Common myeloid progenitor, CD34-positive (primary cell): ENCODE data around the gene SPRED3.
"Not testable (repeated sequence)": the region's sequence is repeated elsewhere in the genome, so short reads cannot be mapped to it uniquely, and the experiment has no call there.

Experiments used
- CTCF ChIA-PET: fragments of 350-600 bp; sonication (Branson Sonifier 250); formaldehyde crosslinking; loops from one replicate; lab custom pipeline; 2021; ENCODE audit warnings: antibody characterized with exemption; lab: Charles Lee
- POLR2A ChIA-PET: fragments of 350-600 bp; sonication (Branson Sonifier 250); formaldehyde crosslinking; loops from one replicate; lab custom pipeline; 2021; ENCODE audit warnings: antibody characterized with exemption; lab: Charles Lee
- DNase-seq, 3 donors: peaks; one replicate each; pipeline versions ENCODE4 v3.0.0 to v3.0.0-alpha.2; 2013
- H3K27ac ChIP-seq, 2 experiments: 1 replicate in 1 of 2; 2 replicates in 1 of 2; pipeline ENCODE4 v1.7.0; 2013; ENCODE audit warnings: inconsistent platforms in 2 of 2, low read length in 2 of 2, mild to moderate bottlenecking in 2 of 2, low read depth in 1 of 2, moderate library complexity in 1 of 2; ENCODE audit not compliant: severe bottlenecking in 2 of 2, insufficient read depth in 1 of 2, poor library complexity in 1 of 2
- H3K27me3 ChIP-seq, 5 experiments: replicated peaks in 2 of 5; 1 replicate in 3 of 5; 2 replicates in 2 of 5; pipeline versions ENCODE4 v1.6.1 to v1.7.0; 2013; ENCODE audit warnings: low read length in 4 of 5, mild to moderate bottlenecking in 2 of 5, moderate library complexity in 2 of 5, inconsistent platforms in 1 of 5; ENCODE audit not compliant: insufficient read depth in 5 of 5, control insufficient read depth in 4 of 5
- H3K36me3 ChIP-seq, 4 experiments: 1 replicate in 2 of 4; 2 replicates in 2 of 4; pipeline versions ENCODE4 v1.6.1 to v1.7.0; 2013; ENCODE audit warnings: low read length in 3 of 4, control low read depth in 1 of 4, mild to moderate bottlenecking in 1 of 4; ENCODE audit not compliant: control insufficient read depth in 4 of 4, insufficient read depth in 4 of 4
- H3K4me1 ChIP-seq, 4 experiments: 1 replicate in 3 of 4; 2 replicates in 1 of 4; pipeline versions ENCODE4 v1.6.1 to v1.7.1; 2013; ENCODE audit warnings: low read length in 3 of 4, mild to moderate bottlenecking in 3 of 4, control low read depth in 1 of 4, inconsistent platforms in 1 of 4, moderate library complexity in 1 of 4; ENCODE audit not compliant: control insufficient read depth in 4 of 4, insufficient read depth in 4 of 4; ENCODE audit errors: control extremely low read depth in 1 of 4
- H3K4me3 ChIP-seq, 7 experiments: 1 replicate in 4 of 7; 2 replicates in 3 of 7; pipeline versions ENCODE4 v1.5.1 to v1.7.0; 2013; ENCODE audit warnings: mild to moderate bottlenecking in 7 of 7, low read length in 6 of 7, moderate library complexity in 6 of 7, inconsistent platforms in 2 of 7, low read depth in 2 of 7, control low read depth in 1 of 7; ENCODE audit not compliant: insufficient read depth in 4 of 7, control insufficient read depth in 1 of 7; ENCODE audit errors: extremely low read depth in 1 of 7
- H3K9me3 ChIP-seq, 5 experiments: 1 replicate in 4 of 5; 2 replicates in 1 of 5; pipeline versions ENCODE4 v1.6.1 to v1.7.1; 2013; ENCODE audit warnings: low read length in 4 of 5, mild to moderate bottlenecking in 2 of 5, inconsistent platforms in 1 of 5, low read depth in 1 of 5, moderate library complexity in 1 of 5; ENCODE audit not compliant: control insufficient read depth in 4 of 5, insufficient read depth in 2 of 5; ENCODE audit errors: control extremely low read depth in 1 of 5
- whole genome bisulfite sequencing: methylation state at CpG from one replicate; pipeline ENCODE4 v1.1.5; 2013; ENCODE audit not compliant: insufficient coverage; 5-methylcytosine and 5-hydroxymethylcytosine counted together

SPRED3 gene

DNA sequence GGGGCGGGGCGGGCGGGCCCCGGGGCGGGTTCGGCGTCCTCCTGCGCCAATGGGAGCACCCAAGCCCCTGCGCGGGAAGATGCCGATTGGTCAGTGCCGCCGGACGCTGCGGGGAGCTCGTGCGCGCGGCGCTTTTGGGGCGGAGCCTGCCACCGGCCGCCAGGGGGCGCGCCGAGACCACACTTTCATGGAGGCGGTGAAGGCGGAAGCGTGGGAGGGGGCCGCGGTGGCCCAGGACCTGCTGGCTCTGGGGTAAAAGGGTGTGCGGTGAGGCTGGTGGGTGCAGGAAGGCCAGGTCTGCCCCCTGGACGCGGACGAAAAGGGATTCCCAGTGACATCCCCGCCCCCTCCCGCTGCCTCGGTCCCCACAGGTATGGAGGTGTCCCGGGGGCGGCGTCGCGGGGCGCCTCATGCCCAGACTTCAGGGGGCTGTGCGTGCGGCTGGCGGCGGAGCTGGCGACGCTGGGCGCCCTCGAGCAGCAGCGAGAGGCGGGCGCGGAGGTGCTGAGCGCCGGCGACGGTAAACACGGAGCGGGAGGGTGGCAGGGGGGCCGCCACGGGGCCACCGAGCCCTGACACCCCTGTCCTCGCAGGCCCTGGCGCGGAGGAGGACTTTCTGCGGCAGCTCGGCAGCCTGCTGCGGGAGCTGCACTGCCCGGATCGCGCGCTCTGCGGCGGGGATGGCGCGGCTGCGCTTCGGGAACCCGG, 14.6 kb downstream of the SPRED3 start, which contains the start of gene FAM98C:
Gene FAM98C, plus strand, starts transcription at position 127 of the 708 bp plus-strand sequence. Its CDS starts 61 bp downstream, at position 188.
- H3K9me3 ChIP-seq: no peaks in the 10 kb centered on the region
- POLR2A ChIA-PET: interaction anchor here (0.6 to 1.3 kb wide), 5 partner anchors 9 to 297 kb away, joined by 3 read pairs; no protein-coding TSS in a partner anchor
- H3K36me3 ChIP-seq: peaks cover 0 to 17% (median 10%) of the 10 kb centered on the region in 4 experiments
- H3K27ac ChIP-seq: peak within 1 kb of the TSS in 1 of 2 experiments; percentile 61
- peaks cover 0 to 13% (median 9%) of the 10 kb centered on the region in 4 experiments for H3K4me1 ChIP-seq
- H3K4me3 ChIP-seq: peak within 1 kb of the TSS; percentile 49 to 82 (median 72)
- DNase-seq: peak; percentile 97 to 99 (median 99)
- WGBS: under 1% methylated on average over 72 of the region's 82 CpGs
- CTCF ChIA-PET: interaction anchor here (0.6 to 3.8 kb wide), 30 partner anchors 9 to 233 kb away, joined by 3 to 30 read pairs (median 5); partner anchors contain the start of genes EIF3K, MAP4K1, PSMD8 and RASGRP4
- H3K27me3 ChIP-seq: peaks cover 0 to 22% (median 3%) of the 10 kb centered on the region in 5 experiments

DNA sequence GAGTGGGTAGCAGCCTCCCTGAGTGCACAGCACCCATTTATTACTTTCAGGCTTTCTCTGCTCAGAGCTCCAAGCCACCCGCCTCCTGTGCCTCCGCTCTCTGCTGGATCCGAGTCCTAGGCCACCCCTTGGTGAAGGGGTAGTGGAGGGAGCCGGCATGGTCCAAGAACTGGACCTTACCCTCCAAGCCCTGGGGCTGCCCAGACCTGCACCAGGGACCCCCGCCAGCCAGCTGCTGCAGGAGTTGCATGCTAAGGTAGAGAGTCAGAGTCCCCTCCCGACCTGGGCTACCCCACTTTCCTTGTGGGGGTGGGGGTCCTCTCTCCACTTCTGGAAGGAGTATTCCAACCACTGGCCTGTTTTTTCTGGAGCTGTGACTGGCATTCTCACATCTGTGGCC, 16.4 kb downstream of the SPRED3 start:
- Histone ChIP-seq H3K4me3 (no peak overlapping the region), H3K4me1 (peaks cover 0 to 13% (median 9%) of the 10 kb centered on the region in 4 experiments), H3K36me3 (peaks cover 1 to 22% (median 12%) of the 10 kb centered on the region in 4 experiments), H3K9me3 (no peaks in the 10 kb centered on the region), H3K27ac (no peak overlapping the region), H3K27me3 (peaks cover 0 to 5% (median 0%) of the 10 kb centered on the region in 5 experiments)
- 97% methylated on average over 5 of the region's 6 CpGs for WGBS
- ChIA-PET CTCF (interaction anchor here (0.7 to 3.8 kb wide), 4 partner anchors 18 to 40 kb away, joined by 4 to 30 read pairs (median 18); partner anchors contain the start of gene RASGRP4), POLR2A (no interaction called here)
- no peak for DNase-seq

DNA sequence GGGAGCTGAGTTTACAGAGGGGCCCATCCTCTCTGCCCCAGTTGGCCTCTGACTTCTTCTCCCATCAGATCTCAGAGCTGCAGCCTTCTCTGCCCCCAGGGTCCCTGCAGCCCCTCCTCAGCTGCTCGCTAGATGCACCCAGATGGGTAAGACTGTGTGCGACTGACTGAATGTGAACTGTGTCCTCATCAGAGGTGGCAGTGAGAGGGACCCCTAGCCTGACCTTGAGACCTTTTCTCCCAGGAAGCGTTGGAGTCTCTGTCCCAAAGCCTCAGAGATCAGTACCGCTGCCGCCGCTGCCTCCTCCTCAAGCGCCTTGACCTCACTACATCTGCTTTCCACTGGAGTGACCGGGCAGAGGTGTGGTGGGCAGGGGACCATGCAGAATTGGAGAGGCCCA, 16.8 kb downstream of the SPRED3 start:
- CTCF ChIA-PET: interaction anchor here (0.7 to 3.8 kb wide), 5 partner anchors 13 to 39 kb away, joined by 4 to 30 read pairs (median 15); partner anchors contain the start of gene RASGRP4

DNA sequence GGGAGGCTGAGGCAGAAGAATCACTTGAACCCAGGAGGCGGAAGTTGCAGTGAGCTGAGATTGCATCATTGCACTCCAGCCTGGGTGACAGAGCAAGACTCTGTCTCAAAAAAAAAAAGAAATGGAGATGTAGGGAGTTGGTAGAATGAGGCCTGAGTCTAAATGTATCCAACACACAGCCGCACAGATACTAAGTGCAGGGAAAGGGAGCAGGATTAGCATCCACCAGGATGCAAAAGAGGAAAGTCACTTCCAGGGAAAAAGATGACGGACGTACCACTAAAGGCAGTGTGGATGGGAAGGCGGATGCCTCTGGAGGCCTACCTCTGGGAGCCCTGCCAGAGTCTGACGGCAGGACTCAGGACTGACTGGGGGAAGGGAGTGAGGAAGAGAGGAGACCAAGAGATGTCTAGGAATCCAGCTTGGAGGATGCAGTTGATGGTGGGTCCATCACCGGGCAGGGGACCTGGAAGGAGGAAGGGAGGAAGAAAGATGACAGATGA, 21.2 kb downstream of the SPRED3 start:
- 96% methylated on average over 7 of the region's 7 CpGs for WGBS
- Histone ChIP-seq H3K36me3 (peaks cover 10 to 54% (median 14%) of the 10 kb centered on the region in 4 experiments), H3K4me3 (no peak overlapping the region), H3K9me3 (no peaks in the 10 kb centered on the region), H3K4me1 (no peaks in the 10 kb centered on the region), H3K27me3 (no peaks in the 10 kb centered on the region), H3K27ac (no peak overlapping the region)
- no peak for DNase-seq
- ChIA-PET CTCF (interaction anchor here (1.5 kb wide), 1 partner anchor 15 kb away, joined by 3 read pairs; no protein-coding TSS in a partner anchor), POLR2A (interaction anchor here (0.6 kb wide), 1 partner anchor 64 kb away, joined by 5 read pairs; no protein-coding TSS in a partner anchor)

More for the DNA sequence above, 16.8 kb downstream of the SPRED3 start:
- peaks cover 0 to 1% (median 0%) of the 10 kb centered on the region in 5 experiments for H3K27me3 ChIP-seq
- no peaks in the 10 kb centered on the region for H3K9me3 ChIP-seq
- H3K4me1 ChIP-seq: peaks cover 0 to 13% (median 9%) of the 10 kb centered on the region in 4 experiments
- no peak overlapping the region for H3K4me3 ChIP-seq
- 100% methylated on average over 4 of the region's 8 CpGs for WGBS
- no peak overlapping the region for H3K27ac ChIP-seq
- POLR2A ChIA-PET: no interaction called here
- H3K36me3 ChIP-seq: peaks cover 5 to 26% (median 12%) of the 10 kb centered on the region in 4 experiments
- no peak for DNase-seq

DNA sequence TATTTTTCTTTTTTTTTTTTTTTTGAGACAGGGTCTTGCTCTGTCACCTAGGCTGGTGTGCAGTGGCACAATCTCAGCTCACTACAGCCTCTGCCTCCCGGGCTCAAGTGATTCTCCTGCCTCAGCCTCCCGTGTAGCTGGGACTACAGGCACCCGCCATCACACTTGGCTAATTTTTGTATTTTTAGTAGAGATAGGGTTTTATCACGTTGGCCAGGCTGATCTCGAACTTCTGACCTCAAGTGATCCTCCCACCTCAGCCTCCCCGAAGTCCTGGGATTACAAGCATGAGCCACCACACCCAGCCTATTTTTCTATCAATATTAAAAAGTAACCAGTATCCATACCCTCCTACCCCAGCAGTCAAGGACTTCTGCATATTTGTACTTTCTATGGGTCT, 21.9 kb downstream of the SPRED3 start:
- CTCF ChIA-PET: interaction anchor here (1.5 kb wide), 1 partner anchor 14 kb away, joined by 3 read pairs; no protein-coding TSS in a partner anchor

DNA sequence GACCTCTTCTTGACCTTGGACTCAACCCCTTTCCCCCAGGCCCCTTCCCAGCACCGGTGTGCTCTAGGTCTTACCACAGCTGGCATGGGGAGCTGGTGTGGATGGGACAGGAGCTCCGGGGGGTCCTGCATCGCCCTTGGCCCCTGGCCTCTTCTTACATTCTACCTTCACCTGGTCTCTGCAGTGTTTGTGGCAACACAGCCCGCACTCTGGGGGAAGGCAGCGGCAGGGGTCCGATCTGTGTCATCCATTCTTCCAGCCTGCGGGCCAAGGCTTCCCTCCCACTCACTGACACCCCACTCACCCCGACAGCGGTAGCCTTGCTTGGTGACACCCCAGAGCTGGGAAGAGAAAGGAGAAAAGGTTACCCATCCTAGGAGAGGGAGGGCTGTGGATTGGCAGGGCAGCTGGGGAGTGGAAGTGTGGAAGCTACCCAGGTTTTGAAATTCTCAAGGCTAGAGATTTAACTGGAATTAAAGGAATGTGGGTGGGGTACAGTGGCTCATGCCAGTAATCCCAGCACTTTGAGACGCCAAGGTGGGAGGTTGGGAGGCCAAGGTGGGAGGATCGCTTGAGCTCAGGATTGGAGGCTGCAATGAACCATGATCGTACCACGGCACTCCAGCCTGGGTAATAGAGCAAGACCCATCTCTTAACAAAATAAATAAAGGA, 22.7 kb downstream of the SPRED3 start:
- Histone ChIP-seq H3K4me1 (no peaks in the 10 kb centered on the region), H3K4me3 (no peak overlapping the region), H3K36me3 (peaks cover 7 to 53% (median 11%) of the 10 kb centered on the region in 4 experiments), H3K27me3 (no peaks in the 10 kb centered on the region), H3K9me3 (no peaks in the 10 kb centered on the region), H3K27ac (no peak overlapping the region)
- no peak for DNase-seq
- POLR2A ChIA-PET: no interaction called here
- WGBS: 96% methylated on average over 4 of the region's 13 CpGs
- CTCF ChIA-PET: interaction anchor here (1.5 kb wide), 1 partner anchor 13 kb away, joined by 3 read pairs; no protein-coding TSS in a partner anchor

More for the DNA sequence above, 21.9 kb downstream of the SPRED3 start:
- not testable (repeated sequence) for H3K4me3 ChIP-seq, H3K4me1 ChIP-seq, DNase-seq, H3K9me3 ChIP-seq, H3K27me3 ChIP-seq, H3K27ac ChIP-seq
- POLR2A ChIA-PET: interaction anchor here (0.6 kb wide), 1 partner anchor 65 kb away, joined by 5 read pairs; no protein-coding TSS in a partner anchor
- H3K36me3 ChIP-seq: peaks cover 9 to 55% (median 11%) of the 10 kb centered on the region in 4 experiments
- 85% methylated on average over 2 of the region's 6 CpGs for whole genome bisulfite sequencing
